Breast epithelium (tissue), 3 donors: Measurements from ENCODE around the gene OCA2.

ENCODE experiments used
- POLR2A ChIP-seq: fragments of 450-650 bp; IDR thresholded peaks from one replicate; pipeline ENCODE4 v1.6.1; 2016; ENCODE audit warnings: antibody characterized with exemption, mild to moderate bottlenecking, moderate library complexity
- TF ChIP-seq, protein P1 (sequence below), 3 donors: fragments of 450-650 bp; IDR thresholded peaks; one replicate each; pipeline ENCODE4 v1.5.1; 2016 to 2017; ENCODE audit warnings: antibody characterized with exemption in 3 of 3, mild to moderate bottlenecking in 3 of 3, moderate library complexity in 3 of 3

DNA sequence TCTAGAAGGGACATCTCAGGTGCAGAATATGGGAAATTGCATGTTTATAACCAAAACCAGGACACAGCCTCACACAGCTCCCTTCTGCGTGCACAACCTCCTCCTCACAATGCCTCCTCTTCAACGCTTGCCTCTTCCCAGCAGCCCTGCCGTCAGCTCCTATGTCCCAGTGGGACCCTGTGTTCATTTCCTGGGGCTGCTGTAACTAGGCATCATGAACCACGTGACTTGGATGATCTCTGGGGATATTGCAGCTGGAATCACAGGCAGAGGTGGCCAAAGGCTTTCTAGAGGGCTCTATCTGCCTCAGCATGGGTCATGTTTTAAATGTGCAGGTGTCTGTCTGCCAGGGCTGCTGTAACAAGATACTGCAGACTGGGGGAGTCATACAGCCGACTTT lies 375.3 kb downstream of the OCA2 start:
- TF ChIP-seq, protein P1, sequence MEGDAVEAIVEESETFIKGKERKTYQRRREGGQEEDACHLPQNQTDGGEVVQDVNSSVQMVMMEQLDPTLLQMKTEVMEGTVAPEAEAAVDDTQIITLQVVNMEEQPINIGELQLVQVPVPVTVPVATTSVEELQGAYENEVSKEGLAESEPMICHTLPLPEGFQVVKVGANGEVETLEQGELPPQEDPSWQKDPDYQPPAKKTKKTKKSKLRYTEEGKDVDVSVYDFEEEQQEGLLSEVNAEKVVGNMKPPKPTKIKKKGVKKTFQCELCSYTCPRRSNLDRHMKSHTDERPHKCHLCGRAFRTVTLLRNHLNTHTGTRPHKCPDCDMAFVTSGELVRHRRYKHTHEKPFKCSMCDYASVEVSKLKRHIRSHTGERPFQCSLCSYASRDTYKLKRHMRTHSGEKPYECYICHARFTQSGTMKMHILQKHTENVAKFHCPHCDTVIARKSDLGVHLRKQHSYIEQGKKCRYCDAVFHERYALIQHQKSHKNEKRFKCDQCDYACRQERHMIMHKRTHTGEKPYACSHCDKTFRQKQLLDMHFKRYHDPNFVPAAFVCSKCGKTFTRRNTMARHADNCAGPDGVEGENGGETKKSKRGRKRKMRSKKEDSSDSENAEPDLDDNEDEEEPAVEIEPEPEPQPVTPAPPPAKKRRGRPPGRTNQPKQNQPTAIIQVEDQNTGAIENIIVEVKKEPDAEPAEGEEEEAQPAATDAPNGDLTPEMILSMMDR (IDR thresholded peaks at IDR 0.05), result no peak
- no peak for TF ChIP-seq POLR2A
